Astrocyte of the spinal cord (primary cell): ENCODE data around the gene ADTRP.

Experiments
- DNase-seq: peaks from one replicate; pipeline ENCODE4 v3.0.0; 2011; ENCODE audit warnings: low read depth, low spot score
- H3K4me3 ChIP-seq: 2 replicates; pipeline ENCODE4 v1.5.1; 2011; ENCODE audit warnings: low read depth, mild to moderate bottlenecking, low read length, moderate library complexity
- in situ Hi-C: cut with HindIII; loops from 2 replicates; pipeline ENCODE4 v1.10.0; 2017; ENCODE audit warnings: low sequenced_read_pairs
- TF ChIP-seq, protein P1 (sequence below): IDR thresholded peaks from 2 replicates; pipeline ENCODE4 v1.5.1; 2012; ENCODE audit warnings: low read depth, mild to moderate bottlenecking, low read length, inconsistent platforms

Gene ADTRP

DNA sequence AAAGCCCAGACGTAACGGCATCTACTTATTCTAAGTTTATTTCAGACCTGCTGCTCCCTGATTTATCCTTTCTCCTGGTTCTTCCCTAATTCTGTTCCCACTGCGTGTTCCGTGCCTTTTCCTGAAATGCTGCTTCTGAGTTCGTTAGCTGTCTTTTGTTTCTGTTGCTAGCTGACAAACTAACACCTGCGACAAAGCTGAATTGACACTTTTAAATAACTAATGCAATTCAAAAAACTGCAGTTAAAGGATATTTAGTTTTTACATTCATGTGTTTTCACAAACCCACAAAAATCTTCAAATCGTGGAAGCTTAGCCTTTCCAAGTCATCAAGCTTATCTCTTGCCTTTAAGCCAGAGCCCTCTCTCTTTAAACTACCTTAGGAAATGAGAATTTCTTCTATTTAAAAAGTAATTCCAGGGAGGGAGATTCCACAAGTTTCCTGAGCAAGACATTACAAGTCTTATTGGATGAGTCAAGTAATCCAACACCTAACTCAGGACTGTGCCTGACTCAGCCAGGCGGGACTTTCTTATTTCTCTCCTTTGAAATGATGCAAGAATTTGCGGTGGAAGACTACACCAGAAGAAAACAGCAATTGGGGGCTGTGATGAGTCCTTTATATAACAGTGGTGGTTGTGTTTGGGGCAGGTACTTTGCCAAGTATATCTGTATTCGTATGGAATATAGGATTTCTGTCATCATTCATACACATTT lies 6.3 kb downstream of the ADTRP start:
- no peak overlapping the region for H3K4me3 ChIP-seq
- in situ Hi-C loops = no loop called here
- peak; percentile 97 for DNase-seq
- TF ChIP-seq, protein P1, sequence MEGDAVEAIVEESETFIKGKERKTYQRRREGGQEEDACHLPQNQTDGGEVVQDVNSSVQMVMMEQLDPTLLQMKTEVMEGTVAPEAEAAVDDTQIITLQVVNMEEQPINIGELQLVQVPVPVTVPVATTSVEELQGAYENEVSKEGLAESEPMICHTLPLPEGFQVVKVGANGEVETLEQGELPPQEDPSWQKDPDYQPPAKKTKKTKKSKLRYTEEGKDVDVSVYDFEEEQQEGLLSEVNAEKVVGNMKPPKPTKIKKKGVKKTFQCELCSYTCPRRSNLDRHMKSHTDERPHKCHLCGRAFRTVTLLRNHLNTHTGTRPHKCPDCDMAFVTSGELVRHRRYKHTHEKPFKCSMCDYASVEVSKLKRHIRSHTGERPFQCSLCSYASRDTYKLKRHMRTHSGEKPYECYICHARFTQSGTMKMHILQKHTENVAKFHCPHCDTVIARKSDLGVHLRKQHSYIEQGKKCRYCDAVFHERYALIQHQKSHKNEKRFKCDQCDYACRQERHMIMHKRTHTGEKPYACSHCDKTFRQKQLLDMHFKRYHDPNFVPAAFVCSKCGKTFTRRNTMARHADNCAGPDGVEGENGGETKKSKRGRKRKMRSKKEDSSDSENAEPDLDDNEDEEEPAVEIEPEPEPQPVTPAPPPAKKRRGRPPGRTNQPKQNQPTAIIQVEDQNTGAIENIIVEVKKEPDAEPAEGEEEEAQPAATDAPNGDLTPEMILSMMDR = no peak

GRCh38 chr6:11771473-11772048 lies 7.0 kb downstream of the ADTRP start:
- in situ Hi-C loops = no loop called here
- H3K4me3 ChIP-seq = no peak overlapping the region
- no peak for DNase-seq
- TF ChIP-seq, protein P1 = no peak

DNA sequence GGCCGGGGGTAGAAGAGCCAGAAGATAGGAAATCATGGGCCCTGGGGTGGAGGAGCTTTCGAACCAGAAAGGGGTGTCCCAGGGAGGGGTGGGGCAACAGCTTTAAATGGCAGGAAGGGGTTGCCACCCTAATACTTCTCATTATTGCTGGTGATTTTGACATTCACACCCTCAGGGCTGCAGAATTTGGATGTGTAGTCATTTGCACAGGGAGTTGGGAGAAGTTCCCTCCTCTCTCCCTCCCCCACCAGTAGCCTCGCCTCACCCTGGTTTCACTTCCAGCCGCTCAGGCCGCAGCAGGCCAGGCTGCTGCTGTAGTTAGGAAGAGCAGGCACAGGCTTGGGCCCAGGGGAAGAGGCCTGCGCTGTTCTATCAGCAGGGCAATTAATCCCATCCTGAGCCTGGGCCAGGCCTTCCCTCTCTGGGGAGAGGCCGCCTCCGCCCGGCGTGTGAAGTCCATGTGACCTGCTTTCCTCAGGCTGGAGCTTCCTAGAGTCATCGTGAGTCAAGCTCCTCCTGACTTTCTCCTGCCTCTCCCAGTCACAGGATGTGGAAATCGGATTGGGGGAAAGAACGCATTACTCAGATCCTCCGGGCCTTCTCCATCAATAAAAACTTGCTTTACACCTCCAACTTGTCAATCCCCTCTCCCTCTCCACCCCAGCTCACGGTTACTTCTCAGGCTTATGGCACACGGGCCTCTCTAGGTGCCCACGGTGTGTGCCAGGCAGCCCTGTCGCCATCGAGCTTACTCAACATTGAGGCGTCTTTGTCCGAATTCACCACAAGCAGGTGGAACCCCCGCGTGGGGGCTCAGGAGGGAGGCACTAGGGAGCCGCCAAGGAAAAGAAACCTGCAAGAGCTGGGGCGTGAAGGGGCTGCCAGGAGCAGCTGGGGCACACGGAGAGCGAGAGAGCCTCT lies 7.8 kb downstream of the ADTRP start:
- TF ChIP-seq, protein P1 = no peak
- in situ Hi-C loops = no loop called here
- peak; percentile 97 for DNase-seq
- no peak overlapping the region for H3K4me3 ChIP-seq

DNA sequence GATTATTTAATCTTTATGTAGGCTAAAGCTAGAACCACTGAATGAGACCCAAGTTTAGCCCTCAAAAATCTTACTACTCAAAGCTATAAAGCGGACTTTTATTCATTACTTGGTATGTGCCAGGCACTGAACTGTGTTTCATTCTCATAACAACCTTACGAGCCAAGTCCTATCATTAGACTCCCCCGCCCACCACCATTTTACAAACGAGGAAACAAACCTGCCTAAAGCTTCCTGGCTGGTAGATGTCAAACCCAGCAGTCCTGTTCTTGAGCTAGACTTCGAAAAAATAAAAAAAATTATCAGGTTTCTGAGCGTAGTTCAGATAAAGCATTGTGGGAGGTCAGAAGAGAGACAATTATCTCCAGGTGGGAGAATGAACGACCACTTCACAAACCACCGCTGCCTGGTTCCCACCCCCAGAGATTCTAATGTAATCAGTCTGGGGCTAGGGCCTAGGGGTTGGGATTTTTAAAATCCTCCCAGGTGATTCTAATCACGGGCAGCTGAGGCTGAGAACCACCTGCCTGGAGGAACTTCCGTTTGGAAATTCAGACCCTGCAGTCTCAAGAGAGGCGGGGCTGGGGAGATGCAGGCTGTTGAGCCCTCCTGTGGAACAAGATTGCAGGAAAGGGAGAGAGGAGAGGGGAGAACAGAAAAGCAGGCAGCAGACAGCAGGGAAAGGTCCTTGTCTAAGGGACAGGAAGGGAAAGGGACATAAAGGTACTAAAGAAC lies 8.6 kb downstream of the ADTRP start:
- TF ChIP-seq, protein P1 = no peak
- no peak overlapping the region for H3K4me3 ChIP-seq
- no peak for DNase-seq
- in situ Hi-C loops = no loop called here

- TF ChIP-seq, protein P1 = no peak
- no peak overlapping the region for H3K4me3 ChIP-seq
- in situ Hi-C loops = no loop called here
- no peak for DNase-seq
Measured at GRCh38 chr6:11769244-11769643, 9.4 kb downstream of the ADTRP start.
